HS-27A (cell line): ENCODE measurements around the gene C1GALT1.
"Not testable (repeated sequence)": the region's sequence is repeated elsewhere in the genome, so short reads cannot be mapped to it uniquely, and the experiment has no call there.

ENCODE experiments used
- DNase-seq: peaks from one replicate; pipeline ENCODE4 v3.0.0-alpha.2; 2012; ENCODE audit warnings: low read depth, missing footprints

C1GALT1 gene

DNA sequence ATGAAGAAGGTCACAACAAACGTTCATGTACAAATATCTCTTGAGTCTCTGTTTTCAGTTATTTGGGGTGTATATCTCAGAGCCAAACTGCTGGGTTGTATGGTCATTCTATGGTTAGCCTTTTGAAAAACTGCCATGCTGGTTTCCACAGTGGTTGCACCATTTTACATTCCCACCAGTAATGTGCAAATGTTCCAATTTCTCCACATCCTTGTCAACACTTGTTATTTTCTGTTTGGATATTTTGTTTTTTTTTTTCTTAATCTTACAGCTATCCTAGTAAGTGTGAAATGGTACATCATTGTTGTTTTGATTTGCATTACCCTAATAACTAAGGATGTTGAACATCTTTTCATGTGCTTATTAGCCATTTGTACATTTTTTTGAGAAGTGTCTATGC lies 13.0 kb upstream of the C1GALT1 start:
- DNase-seq, result no peak

DNA sequence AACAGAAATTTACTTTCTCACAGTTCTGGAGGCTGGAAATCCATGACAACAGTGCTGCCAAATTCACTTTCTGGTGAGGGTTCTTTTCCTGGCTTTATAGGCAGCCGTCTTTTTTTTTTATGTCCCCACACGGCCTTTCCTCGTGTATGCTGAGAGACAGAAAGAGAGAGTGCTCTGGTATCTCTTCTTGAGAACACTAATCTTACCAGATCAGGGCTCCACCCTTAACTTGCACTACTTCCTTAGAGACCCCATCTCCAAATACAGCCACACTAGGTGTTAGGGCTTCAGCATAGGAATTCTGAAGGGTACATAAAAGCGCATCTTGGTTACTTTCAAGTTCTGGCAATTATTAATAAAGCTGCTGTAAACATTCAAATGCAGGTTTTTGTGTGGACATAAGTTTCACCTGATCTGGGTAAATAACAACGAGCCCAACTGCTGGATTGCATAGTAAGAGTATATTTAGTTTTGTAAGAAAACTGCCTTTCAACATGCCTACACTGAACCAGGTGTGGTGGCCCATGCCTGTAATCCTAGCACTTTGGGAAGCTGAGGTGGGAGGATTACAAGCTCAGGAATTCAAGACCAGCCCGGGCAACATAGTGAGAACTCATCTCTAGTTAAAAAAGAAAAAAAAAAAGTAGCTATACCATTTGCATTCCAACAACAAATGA lies 8.2 kb upstream of the C1GALT1 start:
- DNase-seq, result no peak

- no peak for DNase-seq
Measured at GRCh38 chr7:7175075-7175695, 7.2 kb upstream of the C1GALT1 start.

DNA sequence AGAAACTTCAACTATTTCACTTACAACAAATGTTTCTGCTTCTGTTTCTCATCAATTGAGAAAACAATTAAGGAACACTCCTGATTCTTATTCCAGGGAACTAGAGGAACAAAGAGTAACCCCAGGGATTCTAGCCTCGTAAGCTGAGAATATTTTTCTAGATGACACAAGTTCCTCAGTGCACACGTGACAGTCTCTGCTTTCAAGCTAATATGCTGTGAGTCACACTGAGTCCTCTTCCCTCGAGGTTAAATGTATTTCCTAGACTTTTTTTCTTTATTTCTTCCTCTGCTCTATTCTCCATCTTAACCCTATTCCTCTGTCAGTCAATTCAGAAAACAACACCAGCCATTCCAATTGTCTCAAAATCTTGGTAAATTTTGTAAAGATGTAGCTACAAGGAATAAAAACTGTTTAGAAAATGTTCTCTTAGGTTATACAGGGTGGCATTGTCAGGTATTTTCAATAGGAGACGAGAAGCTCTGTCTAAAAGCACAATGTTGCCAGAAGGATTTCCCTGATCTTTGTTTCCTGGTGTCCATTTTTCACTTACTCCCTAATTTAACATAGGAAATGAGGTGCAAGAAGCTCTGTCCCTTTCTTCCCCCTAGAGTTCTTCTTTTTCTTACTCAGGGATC lies 5.8 kb upstream of the C1GALT1 start:
- DNase-seq, result no peak

DNA sequence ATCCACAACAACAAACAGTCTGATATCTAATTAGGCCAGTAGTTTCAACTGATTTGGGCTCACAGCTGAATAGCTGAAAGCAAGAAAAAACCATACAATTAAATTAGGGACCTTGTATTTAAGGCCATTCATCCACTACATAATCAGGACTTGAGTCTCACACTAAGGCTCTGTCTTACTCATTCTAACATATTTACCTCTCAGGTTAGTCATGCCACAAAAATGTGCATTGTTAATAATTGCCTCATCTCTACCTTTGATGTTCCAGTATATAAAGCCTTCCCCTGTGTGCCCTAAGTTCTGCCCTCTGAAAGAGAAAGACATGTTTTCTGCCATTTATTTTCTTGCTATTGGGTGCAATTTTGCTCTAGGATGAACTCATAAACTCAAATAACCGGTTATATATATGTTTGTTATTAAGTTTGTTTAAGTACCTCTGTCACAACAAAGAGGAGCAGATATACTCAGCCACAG lies 5.3 kb upstream of the C1GALT1 start:
- DNase-seq, result no peak

DNA sequence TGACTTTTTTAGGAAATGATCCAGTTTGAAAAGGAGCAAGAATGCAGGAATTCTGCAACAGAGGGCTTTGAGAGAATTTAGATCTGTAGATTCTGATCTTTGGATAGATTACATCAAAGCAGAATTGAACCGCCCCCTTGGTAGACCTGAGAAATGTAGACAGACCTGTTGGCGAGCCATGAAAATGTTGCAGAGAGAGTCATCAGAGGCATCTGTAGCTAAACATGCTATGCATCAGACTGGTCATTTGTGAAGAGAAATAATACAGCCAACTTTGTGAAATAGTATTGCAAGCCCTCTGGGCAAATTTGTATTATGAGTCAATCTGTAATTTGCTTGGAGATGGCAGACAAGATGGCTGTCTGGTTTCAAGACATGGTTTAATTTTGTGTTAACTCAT lies 4.3 kb upstream of the C1GALT1 start:
- DNase-seq, result no peak

GRCh38 chr7:7178906-7179305 lies 3.4 kb upstream of the C1GALT1 start:
- DNase-seq, result no peak

GRCh38 chr7:7180725-7181449 lies 1.5 kb upstream of the C1GALT1 start:
- DNase-seq, result no peak

DNA sequence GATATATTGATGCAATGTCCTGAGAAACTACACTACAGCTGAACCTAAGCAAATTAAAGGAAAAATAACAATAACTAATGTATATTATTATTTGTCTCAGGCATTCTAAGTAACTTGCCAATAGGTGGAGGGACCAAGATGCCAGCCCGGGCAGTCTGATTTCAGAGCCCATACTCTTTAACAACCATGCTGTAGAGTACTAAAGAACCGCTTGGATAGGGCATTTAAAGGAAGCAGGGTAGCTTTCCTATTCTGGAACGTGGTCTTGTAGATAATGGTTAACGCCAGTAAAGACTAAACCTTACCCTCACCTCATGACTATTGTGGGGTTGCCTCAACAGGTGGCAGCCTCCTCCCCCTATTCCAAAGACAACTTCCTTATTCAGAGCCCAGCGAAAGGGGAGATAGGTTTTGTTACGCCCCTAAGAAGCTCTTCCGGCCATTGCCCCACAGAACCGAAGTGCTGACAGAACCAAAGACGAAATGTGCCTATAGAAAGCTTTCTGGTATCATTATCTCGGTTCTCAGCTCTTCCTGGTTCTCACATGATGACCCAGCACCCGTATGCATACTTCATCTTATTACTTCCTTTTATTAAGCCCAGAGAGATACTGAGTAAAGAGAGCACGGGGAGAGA lies 707 bp upstream of the C1GALT1 start:
- no peak for DNase-seq

DNA sequence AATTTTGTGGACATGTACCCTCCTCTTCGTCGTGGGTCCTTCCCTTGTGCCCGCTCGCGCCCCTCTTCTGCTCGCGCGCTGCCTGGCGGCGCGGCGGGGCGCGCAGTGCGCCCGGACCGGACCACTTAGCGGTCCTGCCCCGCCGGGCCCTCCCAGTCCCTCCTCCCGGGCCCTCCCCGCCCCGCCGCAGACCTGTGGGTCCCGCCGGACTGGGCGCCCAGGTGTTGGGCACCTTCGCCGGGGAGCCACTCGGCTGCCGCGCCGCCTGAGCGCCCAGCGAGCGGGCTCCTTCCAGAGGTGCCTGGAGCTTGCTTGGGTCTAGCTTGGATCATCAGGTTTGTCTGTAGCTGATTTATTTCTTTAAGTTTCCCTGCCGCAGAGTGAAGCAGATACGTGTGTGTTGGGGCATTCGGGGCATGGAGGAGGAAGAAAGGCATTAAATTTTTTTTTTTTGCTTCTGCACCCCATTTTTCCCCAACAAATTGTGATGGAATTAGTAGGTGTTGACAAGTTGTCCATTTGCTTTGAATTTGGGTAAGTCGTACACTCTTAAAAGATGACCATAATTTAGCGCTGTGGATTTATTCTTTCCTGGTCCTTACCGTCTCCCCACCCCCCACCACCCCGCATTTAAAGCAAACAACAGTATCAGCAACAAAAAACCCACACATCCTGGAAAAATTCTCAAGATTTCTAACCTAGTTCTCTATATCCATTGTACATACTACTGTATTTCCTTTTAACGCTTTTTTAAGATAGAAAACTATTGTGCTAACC lies 905 bp downstream of the C1GALT1 start:
- no peak for DNase-seq

DNA sequence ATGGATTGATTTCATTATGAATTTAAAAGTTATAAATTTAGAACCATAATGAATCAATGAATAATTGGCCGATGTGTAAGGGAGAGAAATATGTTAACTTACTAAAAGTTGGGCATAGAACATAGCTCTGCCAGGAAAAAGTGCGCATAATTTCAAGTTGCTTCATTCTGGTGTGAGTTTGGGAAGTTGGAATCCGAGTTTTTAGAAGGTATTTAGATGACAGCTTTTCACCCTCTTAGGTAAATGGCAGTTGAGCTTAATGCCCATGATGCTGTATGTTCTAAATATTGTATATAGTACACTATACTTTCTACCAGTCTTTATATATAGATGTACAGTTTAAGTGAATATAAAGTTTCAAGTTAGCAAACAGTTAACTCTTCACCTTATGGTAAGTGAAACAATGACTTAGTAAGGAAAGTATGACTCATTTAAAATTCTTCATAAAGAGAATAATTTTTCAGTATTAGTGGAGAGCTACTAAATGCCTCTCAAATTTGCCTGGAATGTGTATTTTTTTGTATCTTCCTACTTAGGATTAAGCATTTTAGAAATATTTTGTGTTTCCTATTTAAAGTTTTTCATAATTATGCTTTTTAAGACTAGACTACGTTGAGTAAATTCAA lies 1.6 kb downstream of the C1GALT1 start:
- no peak for DNase-seq

GRCh38 chr7:7185371-7185989 lies 3.1 kb downstream of the C1GALT1 start:
- no peak for DNase-seq

- DNase-seq, result no peak
Measured at GRCh38 chr7:7188091-7188490, 5.7 kb downstream of the C1GALT1 start.

DNA sequence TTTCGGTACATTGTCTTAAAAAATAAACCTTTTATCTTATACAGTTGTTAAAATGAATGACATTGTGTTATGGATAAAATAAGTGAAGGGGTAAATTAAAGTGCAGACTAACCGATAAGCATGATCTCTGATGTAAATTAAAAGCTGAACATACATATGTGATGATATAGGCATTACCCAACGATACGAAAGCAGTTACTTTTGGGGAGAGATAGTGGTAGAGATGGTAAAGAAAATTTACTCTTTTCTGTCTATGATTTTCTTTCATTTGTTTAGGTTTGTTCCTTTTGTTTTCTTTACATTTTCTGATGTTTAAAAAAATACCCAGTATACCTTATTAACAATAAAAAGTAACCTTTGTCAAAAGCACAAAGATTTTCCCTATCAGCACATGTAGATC lies 6.4 kb downstream of the C1GALT1 start:
- DNase-seq, result no peak

DNA sequence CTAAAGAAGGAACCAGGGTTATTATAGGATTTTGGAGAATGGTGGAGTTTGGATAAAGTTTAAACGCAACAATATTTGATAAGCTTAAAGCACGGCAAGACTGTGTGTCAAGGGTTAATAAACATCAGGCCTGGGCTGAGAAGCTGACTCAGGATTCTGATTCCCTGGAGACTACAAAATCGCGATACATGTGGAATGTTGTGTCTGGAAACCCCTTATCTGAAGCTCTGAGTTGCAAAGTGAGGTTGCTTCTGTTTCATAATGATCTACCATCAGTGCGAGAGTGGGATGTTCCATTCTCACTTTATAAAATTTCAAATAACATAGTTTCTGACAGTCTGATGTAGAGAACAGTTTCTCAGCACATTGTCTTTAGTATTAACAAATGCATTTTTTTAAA lies 7.8 kb downstream of the C1GALT1 start:
- peak; percentile 14 for DNase-seq

DNA sequence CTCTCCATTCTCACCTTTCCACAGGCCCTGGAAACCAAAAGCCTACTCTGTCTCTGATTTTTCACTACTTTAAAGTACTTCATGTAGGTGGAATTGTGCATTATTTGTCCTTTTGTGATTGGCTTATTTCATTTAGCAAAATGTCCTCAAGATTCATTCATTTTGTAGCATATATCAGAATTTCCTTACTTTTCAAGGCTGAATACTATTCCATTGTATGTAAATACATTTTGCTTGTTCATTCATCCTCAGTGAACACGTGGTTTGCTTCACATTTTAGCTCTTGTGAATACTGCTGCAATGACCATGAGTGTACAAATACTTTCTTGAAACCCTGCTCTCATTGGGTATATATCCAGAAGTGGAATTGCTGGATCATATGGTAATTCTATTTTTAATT lies 8.8 kb downstream of the C1GALT1 start:
- no peak for DNase-seq

DNA sequence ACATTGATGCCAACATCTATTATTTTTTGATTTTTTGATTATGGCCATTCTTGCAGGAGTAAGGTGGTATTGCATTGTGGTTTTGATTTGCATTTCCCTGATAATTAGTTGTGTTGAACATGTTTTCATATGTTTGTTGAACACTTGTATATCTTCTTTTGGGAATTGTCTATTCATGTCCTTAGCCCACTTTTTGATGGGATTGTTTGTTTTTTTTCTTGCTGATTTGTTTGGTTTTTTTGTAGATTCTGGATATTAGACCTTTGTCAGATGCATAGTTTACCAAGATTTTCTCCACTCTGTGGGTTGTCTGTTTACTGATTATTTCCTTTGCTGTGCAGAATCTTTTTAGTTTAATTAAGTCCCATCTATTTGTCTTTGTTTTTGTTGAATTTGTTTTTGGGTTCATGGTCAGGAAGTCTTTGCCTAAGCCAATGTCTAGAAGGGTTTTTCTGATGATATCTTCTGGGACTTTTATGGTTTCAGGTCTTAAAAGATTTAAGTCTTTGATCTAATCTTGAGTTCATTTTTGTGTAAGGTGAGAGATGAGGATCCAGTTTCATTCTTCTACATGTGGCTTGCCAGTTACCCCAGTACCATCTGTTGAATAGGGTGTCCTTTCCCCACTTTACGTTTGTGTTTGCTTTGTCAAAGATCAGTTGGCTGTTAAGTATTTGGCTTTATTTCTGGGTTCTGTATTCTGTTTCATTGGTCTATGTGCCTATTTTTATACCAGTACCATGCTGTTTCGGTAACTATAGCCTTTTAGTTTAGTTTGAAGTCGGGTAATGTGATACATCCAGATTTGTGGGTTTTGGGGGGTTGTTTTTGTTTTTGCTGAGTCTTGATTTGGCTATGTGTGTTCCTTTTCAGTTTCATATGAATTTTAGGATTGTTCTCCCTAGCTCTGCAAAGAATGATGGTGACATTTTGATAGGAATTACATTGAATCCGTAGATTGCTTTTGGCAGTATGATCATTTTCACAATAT lies 10.7 kb downstream of the C1GALT1 start:
- not testable (repeated sequence) for DNase-seq

DNA sequence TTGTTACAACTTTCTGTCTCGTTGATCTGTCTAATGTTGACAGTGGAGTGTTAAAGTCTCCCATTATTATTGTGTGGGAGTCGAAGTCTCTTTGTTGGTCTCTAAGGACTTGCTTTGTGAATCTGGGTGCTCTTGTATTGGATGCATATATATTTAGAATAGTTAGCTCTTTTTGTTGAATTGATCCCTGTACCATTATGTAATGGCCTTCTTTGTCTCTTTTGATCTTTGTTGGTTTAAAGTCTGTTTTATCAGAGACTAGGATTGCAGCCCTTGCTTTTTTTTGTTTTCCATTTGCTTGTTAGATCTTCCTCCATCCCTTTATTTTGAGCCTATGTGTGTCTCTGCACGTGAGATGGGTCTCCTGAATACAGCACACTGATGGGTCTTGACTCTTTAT lies 17.2 kb downstream of the C1GALT1 start:
- not testable (repeated sequence) for DNase-seq

GRCh38 chr7:7200255-7200654 lies 17.9 kb downstream of the C1GALT1 start:
- DNase-seq, result not testable (repeated sequence)
